DND-41 (cell line): ENCODE measurements around the gene EYA4.

Source experiments
- ATAC-seq: fragments of 200-7000 bp; cut with Tn5 transposase; 3 replicates; pipeline ENCODE4 v1.9.1; 2021; ENCODE audit warnings: low read depth; ENCODE audit not compliant: insufficient read depth
- DNase-seq: peaks from one replicate; pipeline ENCODE4 v3.0.0-alpha.2; 2020
- H2AFZ ChIP-seq: 2 replicates; pipeline ENCODE4 v1.6.0; 2012; ENCODE audit warnings: low read depth, low read length
- H3K27ac ChIP-seq: 2 replicates; pipeline ENCODE4 v1.5.1; 2012; ENCODE audit warnings: low read length, inconsistent platforms
- H3K27me3 ChIP-seq: fragments of 200-600 bp; sonication (generic); 2 replicates; pipeline ENCODE4 v1.6.0; 2012; ENCODE audit warnings: low read length, mild to moderate bottlenecking, inconsistent platforms; ENCODE audit not compliant: insufficient read depth, poor library complexity
- H3K36me3 ChIP-seq: 2 replicates; pipeline ENCODE4 v1.5.1; 2012; ENCODE audit warnings: low read length, inconsistent platforms; ENCODE audit not compliant: insufficient read depth
- H3K4me1 ChIP-seq: 2 replicates; pipeline ENCODE4 v1.5.1; 2012; ENCODE audit warnings: mild to moderate bottlenecking, low read length; ENCODE audit not compliant: insufficient read depth
- H3K4me2 ChIP-seq: 2 replicates; pipeline ENCODE4 v1.6.0; 2012; ENCODE audit warnings: mild to moderate bottlenecking, moderate library complexity, low read length, inconsistent platforms; ENCODE audit not compliant: insufficient read depth
- H3K4me3 ChIP-seq, 2 experiments: fragments of 200-600 bp in 1 of 2; shearing (Covaris generic) in 1 of 2; 2 replicates each; pipeline ENCODE4 v1.5.1; 2012 to 2016; ENCODE audit warnings: inconsistent platforms in 2 of 2, low read length in 2 of 2, mild to moderate bottlenecking in 2 of 2, low read depth in 1 of 2, moderate library complexity in 1 of 2
- H3K79me2 ChIP-seq: 2 replicates; pipeline ENCODE4 v1.6.0; 2012; ENCODE audit warnings: low read length, inconsistent platforms; ENCODE audit not compliant: insufficient read depth
- H3K9ac ChIP-seq: 2 replicates; pipeline ENCODE4 v1.6.0; 2012; ENCODE audit warnings: low read depth, mild to moderate bottlenecking, inconsistent platforms, low read length, moderate library complexity
- H3K9me3 ChIP-seq: 2 replicates; pipeline ENCODE4 v1.5.1; 2012; ENCODE audit warnings: low read length, moderate library complexity, mild to moderate bottlenecking, inconsistent platforms; ENCODE audit not compliant: insufficient read depth, severe bottlenecking
- H4K20me1 ChIP-seq: 2 replicates; pipeline ENCODE4 v1.6.0; 2012; ENCODE audit warnings: low read length; ENCODE audit not compliant: insufficient read depth
- CTCF ChIP-seq: IDR thresholded peaks from 2 replicates; pipeline ENCODE4 v1.5.1; 2012; ENCODE audit warnings: borderline replicate concordance, low read length, moderate library complexity, mild to moderate bottlenecking; ENCODE audit not compliant: poor library complexity, severe bottlenecking; ENCODE audit errors: extremely low read depth
- EZH2 ChIP-seq: IDR thresholded peaks from 3 replicates; pipeline ENCODE4 v1.6.1; 2012; ENCODE audit warnings: borderline replicate concordance, low read depth, mild to moderate bottlenecking, moderate library complexity, low read length, inconsistent platforms; ENCODE audit not compliant: severe bottlenecking

Gene EYA4

GRCh38 chr6:133266186-133266585, 25.0 kb downstream of the EYA4 start:
- Histone ChIP-seq H3K4me3 (no peak overlapping the region), H3K4me1 (no peaks in the 10 kb centered on the region), H3K4me2 (no peak overlapping the region), H2AFZ (no peak overlapping the region), H3K36me3 (no peaks in the 10 kb centered on the region), H4K20me1 (no peaks in the 10 kb centered on the region), H3K27ac (no peak overlapping the region), H3K27me3 (no peaks in the 10 kb centered on the region), H3K9ac (no peak overlapping the region), H3K79me2 (no peaks in the 10 kb centered on the region), H3K9me3 (no peaks in the 10 kb centered on the region)
- DNase-seq, result no peak
- TF ChIP-seq EZH2 (no peak), CTCF (no peak)
- ATAC-seq, result no peak

GRCh38 chr6:133268621-133269020, 27.5 kb downstream of the EYA4 start:
- TF ChIP-seq CTCF (no peak), EZH2 (no peak)
- Histone ChIP-seq H2AFZ (no peak overlapping the region), H3K4me1 (no peaks in the 10 kb centered on the region)

GRCh38 chr6:133274813-133275212, 33.7 kb downstream of the EYA4 start:
- Histone ChIP-seq H2AFZ (no peak overlapping the region), H3K9me3 (no peaks in the 10 kb centered on the region), H3K79me2 (no peaks in the 10 kb centered on the region), H3K4me1 (no peaks in the 10 kb centered on the region), H4K20me1 (no peaks in the 10 kb centered on the region), H3K9ac (no peak overlapping the region), H3K27me3 (no peaks in the 10 kb centered on the region), H3K4me2 (no peak overlapping the region), H3K27ac (no peak overlapping the region), H3K36me3 (no peaks in the 10 kb centered on the region), H3K4me3 (no peak overlapping the region)
- TF ChIP-seq EZH2, result no peak
- no peak for TF ChIP-seq CTCF
- no peak for ATAC-seq
- DNase-seq, result no peak

More at GRCh38 chr6:133268621-133269020, 27.5 kb downstream of the EYA4 start:
- Histone ChIP-seq H4K20me1 (no peaks in the 10 kb centered on the region), H3K9me3 (no peaks in the 10 kb centered on the region), H3K4me3 (no peak overlapping the region), H3K27me3 (no peaks in the 10 kb centered on the region), H3K4me2 (no peak overlapping the region), H3K27ac (no peak overlapping the region), H3K79me2 (no peaks in the 10 kb centered on the region), H3K9ac (no peak overlapping the region), H3K36me3 (no peaks in the 10 kb centered on the region)
- DNase-seq (no peak), ATAC-seq (no peak)

- no peaks in the 10 kb centered on the region for H3K36me3 ChIP-seq
- no peak overlapping the region for H3K4me2 ChIP-seq
- H3K9me3 ChIP-seq, result no peaks in the 10 kb centered on the region
- H3K4me3 ChIP-seq, result no peak overlapping the region
- TF ChIP-seq EZH2, result no peak
- no peak for TF ChIP-seq CTCF
- H2AFZ ChIP-seq, result no peak overlapping the region
- H3K4me1 ChIP-seq, result no peaks in the 10 kb centered on the region
- H3K27ac ChIP-seq, result no peak overlapping the region
- H3K9ac ChIP-seq, result no peak overlapping the region
- ATAC-seq (no peak), DNase-seq (no peak)
- H3K27me3 ChIP-seq, result no peaks in the 10 kb centered on the region
- H3K79me2 ChIP-seq, result no peaks in the 10 kb centered on the region
- H4K20me1 ChIP-seq, result no peaks in the 10 kb centered on the region
Measured at GRCh38 chr6:133275213-133275612, 34.1 kb downstream of the EYA4 start.
